Endothelial cell of umbilical vein (primary cell): ENCODE data around the gene SERPINA12. TPM values are rescaled to one million over a fixed set of nuclear protein-coding genes. Genes with fewer than 3 reads are reported as not detected.

Experiments used
- BruUV-seq: library from RNA; stranded (reverse); fragments of 400-500 nt; replicated peaks from 2 replicates; lab custom pipeline; 2021; lab: Mats Ljungman, UMichigan
- CTCF ChIA-PET: fragments of 300-600, 350-600 bp; sonication (Branson Sonifier 250); formaldehyde crosslinking; loops from one replicate; lab custom pipeline; 2021; ENCODE audit warnings: antibody characterized with exemption, inconsistent platforms; lab: Charles Lee
- POLR2A ChIA-PET: fragments of 300-600, 350-600 bp; sonication (Branson Sonifier 250); formaldehyde crosslinking; loops from one replicate; lab custom pipeline; 2021; ENCODE audit warnings: antibody characterized with exemption, inconsistent platforms; lab: Charles Lee
- DNase-seq: peaks from one replicate; pipeline ENCODE4 v3.0.0-alpha.2; 2011; ENCODE audit warnings: low read depth, low spot score
- FAIRE-seq: peaks from 2 replicates; lab custom pipeline; 2011; peaks lifted over from hg19 to GRCh38; lab: Jason Lieb, UNC
- H2AFZ ChIP-seq: 2 replicates; pipeline ENCODE4 v1.6.0; 2012; ENCODE audit warnings: low read depth, low read length, control low read depth, inconsistent platforms
- H3K27ac ChIP-seq: 2 replicates; pipeline ENCODE4 v1.5.1; 2011; ENCODE audit warnings: low read depth, mild to moderate bottlenecking, control low read depth, low read length, moderate library complexity; ENCODE audit not compliant: insufficient read depth
- H3K27me3 ChIP-seq, 2 experiments: 2 replicates each; pipeline versions ENCODE4 v1.6.0 to v1.6.1; 2011; ENCODE audit warnings: low read length in 2 of 2, mixed read lengths in 1 of 2; ENCODE audit not compliant: control insufficient read depth in 2 of 2, insufficient read depth in 2 of 2
- H3K36me3 ChIP-seq, 2 experiments: 2 replicates in 1 of 2; 3 replicates in 1 of 2; pipeline ENCODE4 v1.5.1; 2011; ENCODE audit warnings: low read length in 2 of 2, mild to moderate bottlenecking in 1 of 2, moderate library complexity in 1 of 2; ENCODE audit not compliant: control insufficient read depth in 2 of 2, insufficient read depth in 2 of 2; ENCODE audit errors: extremely low read depth in 1 of 2
- H3K4me1 ChIP-seq: 3 replicates; pipeline ENCODE4 v1.5.1; 2011; ENCODE audit warnings: mild to moderate bottlenecking, low read length; ENCODE audit not compliant: control insufficient read depth, insufficient read depth; ENCODE audit errors: extremely low read depth
- H3K4me2 ChIP-seq: 2 replicates; pipeline ENCODE4 v1.6.1; 2011; ENCODE audit warnings: low read length, control low read depth, mixed read lengths; ENCODE audit not compliant: insufficient read depth
- H3K4me3 ChIP-seq, 3 experiments: fragments of 200-600 bp in 1 of 3; sonication (generic), shearing (Covaris generic) in 1 of 3; replicated peaks in 1 of 3; 2 replicates each; pipeline ENCODE4 v1.5.1; 2011 to 2016; ENCODE audit warnings: control low read depth in 3 of 3, low read length in 3 of 3, mild to moderate bottlenecking in 2 of 3, inconsistent platforms in 1 of 3, low read depth in 1 of 3, moderate library complexity in 1 of 3; ENCODE audit not compliant: insufficient read depth in 1 of 3
- H3K79me2 ChIP-seq: 2 replicates; pipeline ENCODE4 v1.6.0; 2012; ENCODE audit warnings: low read length, inconsistent platforms; ENCODE audit not compliant: control insufficient read depth, insufficient read depth
- H3K9ac ChIP-seq: replicated peaks from 2 replicates; pipeline ENCODE3; 2011; ENCODE audit warnings: low read length, control low read depth; ENCODE audit not compliant: insufficient read depth; ENCODE audit errors: extremely low read depth
- H3K9me1 ChIP-seq: replicated peaks from 3 replicates; pipeline ENCODE4 v1.6.0; 2011; ENCODE audit warnings: mild to moderate bottlenecking, low read length; ENCODE audit not compliant: control insufficient read depth, insufficient read depth; ENCODE audit errors: extremely low read depth
- H3K9me3 ChIP-seq: replicated peaks from 2 replicates; pipeline ENCODE4 v1.5.1; 2012; ENCODE audit warnings: low read length, inconsistent platforms; ENCODE audit not compliant: control insufficient read depth, insufficient read depth
- H4K20me1 ChIP-seq: replicated peaks from 2 replicates; pipeline ENCODE3; 2011; ENCODE audit warnings: mild to moderate bottlenecking, low read length; ENCODE audit not compliant: control insufficient read depth, insufficient read depth; ENCODE audit errors: extremely low read depth
- CTCF ChIP-seq, 2 donors: IDR thresholded peaks; 1 replicate in 1 of 2; 2 replicates in 1 of 2; pipeline ENCODE4 v1.5.1; 2011; ENCODE audit warnings: low read length in 2 of 2, mild to moderate bottlenecking in 2 of 2, moderate library complexity in 2 of 2, control low read depth in 1 of 2, inconsistent platforms in 1 of 2, low read depth in 1 of 2; ENCODE audit not compliant: insufficient read depth in 1 of 2; ENCODE audit errors: extremely low read depth in 1 of 2
- EZH2 ChIP-seq: IDR thresholded peaks from 2 replicates; pipeline ENCODE4 v1.6.1; 2012; ENCODE audit warnings: borderline replicate concordance, low read depth, mild to moderate bottlenecking, moderate library complexity, low read length, inconsistent platforms; ENCODE audit not compliant: severe bottlenecking
- FOS ChIP-seq: IDR thresholded peaks from 2 replicates; pipeline ENCODE4 v1.6.1; 2011; ENCODE audit warnings: mild to moderate bottlenecking, low read length, moderate library complexity, borderline replicate concordance; ENCODE audit not compliant: insufficient read depth
- GATA2 ChIP-seq: IDR thresholded peaks from 2 replicates; pipeline ENCODE4 v1.7.0; 2011; ENCODE audit warnings: low read depth, mild to moderate bottlenecking, moderate library complexity, mixed read lengths, low read length; ENCODE audit not compliant: insufficient read length, insufficient read depth
- JUN ChIP-seq: IDR thresholded peaks from 2 replicates; pipeline ENCODE4 v1.6.1; 2011; ENCODE audit warnings: borderline replicate concordance, low read depth; ENCODE audit not compliant: insufficient read length, insufficient read depth
- MAX ChIP-seq: IDR thresholded peaks from 2 replicates; pipeline ENCODE4 v1.6.1; 2011; ENCODE audit not compliant: insufficient read depth, insufficient read length
- MYC ChIP-seq: IDR thresholded peaks from one replicate; pipeline ENCODE4 v1.6.1; 2011; ENCODE audit warnings: mild to moderate bottlenecking, low read depth, low read length
- POLR2A ChIP-seq: IDR thresholded peaks from 2 replicates; pipeline ENCODE4 v1.6.1; 2012; ENCODE audit warnings: low read depth, mild to moderate bottlenecking, control low read depth, low read length
- POLR2AphosphoS5 ChIP-seq: IDR thresholded peaks from 2 replicates; pipeline ENCODE4 v1.6.1; 2012; ENCODE audit warnings: low read depth, mild to moderate bottlenecking, control low read depth, low read length, moderate library complexity; ENCODE audit not compliant: insufficient read depth
- dilution Hi-C: fragments of 300-500 bp; cut with MboI; formaldehyde crosslinking; loops from one replicate; pipeline ENCODE4 v1.15.0; 2019; ENCODE audit warnings: low sequenced_read_pairs; ENCODE audit not compliant: extremely low pct_ligation_motif_present
- intact Hi-C: fragments of 100-400 bp; cut with micrococcal nuclease; formaldehyde crosslinking; loops from one replicate; pipeline ENCODE4 v1.10.0; 2022
- polyA plus RNA-seq, 4 experiments: library from polyadenylated mRNA; depleted of rRNA in 3 of 4; stranded (reverse) in 3 of 4; unstranded in 1 of 4; fragments of >200 nt; gene quantifications; 2 replicates each; pipeline versions ENCODE4 v1.2.1 to v1.2.3, GENCODE V29; 2011 to 2012; ENCODE audit warnings: missing spikeins in 1 of 4
- total RNA-seq: library from RNA; stranded (reverse); gene quantifications from 2 replicates; pipeline ENCODE4 v1.2.3, GENCODE V29; 2021

Gene SERPINA12
- total and polyA plus RNA-seq, 2 donors (not counting 3 experiments of a cell fraction or from before 2014, with no cell fraction given): not detected

- Histone ChIP-seq H3K27me3 (no peaks in the 10 kb centered on the region), H3K27ac (no peak overlapping the region), H3K4me1 (no peaks in the 10 kb centered on the region), H3K9ac (no peak overlapping the region), H4K20me1 (no peaks in the 10 kb centered on the region), H3K36me3 (no peaks in the 10 kb centered on the region), H3K9me3 (no peaks in the 10 kb centered on the region), H2AFZ (no peak overlapping the region), H3K79me2 (no peaks in the 10 kb centered on the region), H3K4me2 (no peak overlapping the region), H3K9me1 (no peaks in the 10 kb centered on the region), H3K4me3 (no peak overlapping the region)
- ChIA-PET POLR2A (no interaction called here), CTCF (interaction anchor here (1.1 to 1.7 kb wide), 3 partner anchors 62 to 127 kb away, joined by 3 to 6 read pairs (median 5); no protein-coding TSS in a partner anchor)
- intact Hi-C loops: no loop called here
- dilution Hi-C loops: no loop called here
- no TSS peak for BruUV-seq
- TF ChIP-seq MAX: no peak
- TF ChIP-seq JUN: no peak
- no peak for TF ChIP-seq FOS
- TF ChIP-seq POLR2A: no peak
- no peak for TF ChIP-seq CTCF (IDR thresholded peaks at IDR 0.05; ENCODE audit: extremely low read depth in 1 of 2, insufficient read depth in 1 of 2, low read depth in 1 of 2, low read length in 2 of 2)
- TF ChIP-seq POLR2AphosphoS5: no peak
- no peak for TF ChIP-seq EZH2
- no peak for TF ChIP-seq MYC
- no peak for TF ChIP-seq GATA2
- FAIRE-seq: no peak
- no peak for DNase-seq
These were observed 40.8 kb upstream of the SERPINA12 start for GRCh38 chr14:94550041-94550440.
